Islet of Langerhans (tissue), 1 donor: ENCODE results near the gene GART.
A peak's percentile ranks its signal among the peaks of the same experiment; 100 is the strongest.

ENCODE experiments used
- FAIRE-seq: peaks from one replicate; lab custom pipeline; 2011; peaks lifted over from hg19 to GRCh38; lab: Jason Lieb, UNC

GART gene

GRCh38 chr21:33461538-33462250, 80.2 kb downstream of the GART start:
- FAIRE-seq, result peak; percentile 81

- no peak for FAIRE-seq
Observed at GRCh38 chr21:33458861-33459260, 83.1 kb downstream of the GART start.

- FAIRE-seq, result no peak
Observed at GRCh38 chr21:33455686-33456446, 86.1 kb downstream of the GART start.
